T-helper 2 cell (primary cell): ENCODE data around the gene ATG4B.
"Not testable (repeated sequence)": the region's sequence is repeated elsewhere in the genome, so short reads cannot be mapped to it uniquely, and the experiment has no call there.

Experiments used
- DNase-seq, 5 experiments: peaks; one replicate each; pipeline versions ENCODE4 v3.0.0 to v3.0.0-alpha.2; 2012 to 2022
- total RNA-seq, 2 donors: gene quantifications; one replicate each; lab custom pipeline; 2026; lab: John Stamatoyannopoulos, UW

Gene ATG4B
- total RNA-seq, result 62.2 to 71.7 reads per million in 2 donors

GRCh38 chr2:241637018-241637794 is at the start of gene ATG4B, which contains the start of gene THAP4:
TSS of gene ATG4B (plus strand) at chr2:241637693. CDS start at chr2:241637715, 22 bp downstream.
TSS of gene THAP4 (minus strand) at chr2:241637158. CDS start at chr2:241637017, 141 bp downstream.
- peak; percentile 52 to 87 (median 69) for DNase-seq

GRCh38 chr2:241589863-241590262 is 47.6 kb upstream of the ATG4B start:
- not testable (repeated sequence) for DNase-seq

GRCh38 chr2:241590496-241591455 is 46.7 kb upstream of the ATG4B start:
- DNase-seq, result not testable (repeated sequence)

GRCh38 chr2:241592126-241592845 is 45.2 kb upstream of the ATG4B start:
- DNase-seq, result no peak

GRCh38 chr2:241593271-241593670 is 44.2 kb upstream of the ATG4B start:
- DNase-seq, result no peak

- DNase-seq, result peak in 1 of 5 experiments; percentile 33
Observed at GRCh38 chr2:241595600-241596140, 41.8 kb upstream of the ATG4B start.

GRCh38 chr2:241597561-241597960 is 39.9 kb upstream of the ATG4B start:
- no peak for DNase-seq

- no peak for DNase-seq
Observed at GRCh38 chr2:241598061-241598460, 39.4 kb upstream of the ATG4B start.

GRCh38 chr2:241598487-241598886 is 39.0 kb upstream of the ATG4B start:
- DNase-seq, result peak in 1 of 5 experiments; percentile 29

GRCh38 chr2:241599615-241600014 is 37.9 kb upstream of the ATG4B start:
- DNase-seq, result no peak

- no peak for DNase-seq
Observed at GRCh38 chr2:241601841-241602240, 35.7 kb upstream of the ATG4B start.

GRCh38 chr2:241602720-241603119 is 34.8 kb upstream of the ATG4B start:
- no peak for DNase-seq

- DNase-seq, result no peak
Observed at GRCh38 chr2:241603686-241604085, 33.8 kb upstream of the ATG4B start.

- DNase-seq, result no peak
Observed at GRCh38 chr2:241606186-241606585, 31.3 kb upstream of the ATG4B start.

GRCh38 chr2:241607162-241607885 is 30.2 kb upstream of the ATG4B start:
- no peak for DNase-seq

GRCh38 chr2:241608881-241609280 is 28.6 kb upstream of the ATG4B start:
- DNase-seq, result peak in 1 of 5 experiments; percentile 13

- DNase-seq, result peak; percentile 80 to 95 (median 86)
Observed at GRCh38 chr2:241609859-241610793, 27.4 kb upstream of the ATG4B start.

GRCh38 chr2:241611062-241611461 is 26.4 kb upstream of the ATG4B start:
- DNase-seq, result no peak

GRCh38 chr2:241612156-241613016 is 25.1 kb upstream of the ATG4B start:
- no peak for DNase-seq
